Common myeloid progenitor, CD34-positive (primary cell): ENCODE data around the gene INTS2.
A peak's percentile ranks its signal among the peaks of the same experiment; 100 is the strongest.
"Not testable (repeated sequence)": the region's sequence is repeated elsewhere in the genome, so short reads cannot be mapped to it uniquely, and the experiment has no call there.

Source experiments
- CTCF ChIA-PET: fragments of 350-600 bp; sonication (Branson Sonifier 250); formaldehyde crosslinking; loops from one replicate; lab custom pipeline; 2021; ENCODE audit warnings: antibody characterized with exemption; lab: Charles Lee
- POLR2A ChIA-PET: fragments of 350-600 bp; sonication (Branson Sonifier 250); formaldehyde crosslinking; loops from one replicate; lab custom pipeline; 2021; ENCODE audit warnings: antibody characterized with exemption; lab: Charles Lee
- DNase-seq, 3 donors: peaks; one replicate each; pipeline versions ENCODE4 v3.0.0 to v3.0.0-alpha.2; 2013
- H3K27ac ChIP-seq, 2 experiments: 1 replicate in 1 of 2; 2 replicates in 1 of 2; pipeline ENCODE4 v1.7.0; 2013; ENCODE audit warnings: inconsistent platforms in 2 of 2, low read length in 2 of 2, mild to moderate bottlenecking in 2 of 2, low read depth in 1 of 2, moderate library complexity in 1 of 2; ENCODE audit not compliant: severe bottlenecking in 2 of 2, insufficient read depth in 1 of 2, poor library complexity in 1 of 2
- H3K27me3 ChIP-seq, 5 experiments: replicated peaks in 2 of 5; 1 replicate in 3 of 5; 2 replicates in 2 of 5; pipeline versions ENCODE4 v1.6.1 to v1.7.0; 2013; ENCODE audit warnings: low read length in 4 of 5, mild to moderate bottlenecking in 2 of 5, moderate library complexity in 2 of 5, inconsistent platforms in 1 of 5; ENCODE audit not compliant: insufficient read depth in 5 of 5, control insufficient read depth in 4 of 5
- H3K36me3 ChIP-seq, 4 experiments: 1 replicate in 2 of 4; 2 replicates in 2 of 4; pipeline versions ENCODE4 v1.6.1 to v1.7.0; 2013; ENCODE audit warnings: low read length in 3 of 4, control low read depth in 1 of 4, mild to moderate bottlenecking in 1 of 4; ENCODE audit not compliant: control insufficient read depth in 4 of 4, insufficient read depth in 4 of 4
- H3K4me1 ChIP-seq, 4 experiments: 1 replicate in 3 of 4; 2 replicates in 1 of 4; pipeline versions ENCODE4 v1.6.1 to v1.7.1; 2013; ENCODE audit warnings: low read length in 3 of 4, mild to moderate bottlenecking in 3 of 4, control low read depth in 1 of 4, inconsistent platforms in 1 of 4, moderate library complexity in 1 of 4; ENCODE audit not compliant: control insufficient read depth in 4 of 4, insufficient read depth in 4 of 4; ENCODE audit errors: control extremely low read depth in 1 of 4
- H3K4me3 ChIP-seq, 7 experiments: 1 replicate in 4 of 7; 2 replicates in 3 of 7; pipeline versions ENCODE4 v1.5.1 to v1.7.0; 2013; ENCODE audit warnings: mild to moderate bottlenecking in 7 of 7, low read length in 6 of 7, moderate library complexity in 6 of 7, inconsistent platforms in 2 of 7, low read depth in 2 of 7, control low read depth in 1 of 7; ENCODE audit not compliant: insufficient read depth in 4 of 7, control insufficient read depth in 1 of 7; ENCODE audit errors: extremely low read depth in 1 of 7
- H3K9me3 ChIP-seq, 5 experiments: 1 replicate in 4 of 5; 2 replicates in 1 of 5; pipeline versions ENCODE4 v1.6.1 to v1.7.1; 2013; ENCODE audit warnings: low read length in 4 of 5, mild to moderate bottlenecking in 2 of 5, inconsistent platforms in 1 of 5, low read depth in 1 of 5, moderate library complexity in 1 of 5; ENCODE audit not compliant: control insufficient read depth in 4 of 5, insufficient read depth in 2 of 5; ENCODE audit errors: control extremely low read depth in 1 of 5
- WGBS: methylation state at CpG from one replicate; pipeline ENCODE4 v1.1.5; 2013; ENCODE audit not compliant: insufficient coverage; 5-methylcytosine and 5-hydroxymethylcytosine counted together

The INTS2 gene

GRCh38 chr17:61869138-61869537 is 58.6 kb downstream of the INTS2 start:
- Histone ChIP-seq H3K9me3 (no peaks in the 10 kb centered on the region), H3K4me3 (no peak overlapping the region), H3K4me1 (peaks cover 0 to 3% (median under 1%) of the 10 kb centered on the region in 4 experiments), H3K27ac (no peak overlapping the region), H3K36me3 (peaks cover 9 to 47% (median 28%) of the 10 kb centered on the region in 4 experiments), H3K27me3 (no peaks in the 10 kb centered on the region)
- no CpG with 5 or more reads among the region's 3 CpGs for WGBS
- POLR2A ChIA-PET, result interaction anchor here (0.5 kb wide), 1 partner anchor 432 kb away, joined by 3 read pairs; no protein-coding TSS in a partner anchor
- CTCF ChIA-PET, result no interaction called here
- DNase-seq, result no peak

DNA sequence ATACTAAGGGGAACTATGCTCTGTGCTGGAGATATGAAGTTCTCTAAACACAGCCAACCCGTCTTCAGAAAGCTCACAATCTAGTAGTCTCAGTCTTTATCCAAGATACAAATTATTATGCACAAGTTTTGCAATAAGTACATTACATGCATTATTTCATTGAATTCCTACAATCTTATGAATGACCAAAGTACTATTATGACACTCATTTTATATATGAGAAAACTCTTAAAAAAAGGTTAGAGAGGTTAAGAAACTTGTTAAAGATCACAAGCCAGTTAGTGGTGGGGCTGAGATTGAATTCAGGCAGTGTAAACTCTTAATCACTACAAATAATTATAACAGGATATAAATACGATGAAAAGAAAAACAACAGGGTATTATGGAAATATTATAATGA is 59.7 kb downstream of the INTS2 start:
- H3K9me3 ChIP-seq, result no peaks in the 10 kb centered on the region
- peaks cover 9 to 41% (median 26%) of the 10 kb centered on the region in 4 experiments for H3K36me3 ChIP-seq
- POLR2A ChIA-PET, result no interaction called here
- WGBS, result no CpG with 5 or more reads among the region's 2 CpGs
- CTCF ChIA-PET, result no interaction called here
- no peak for DNase-seq
- no peak overlapping the region for H3K4me3 ChIP-seq
- H3K4me1 ChIP-seq, result peaks cover 0 to 8% (median 6%) of the 10 kb centered on the region in 4 experiments
- no peak overlapping the region for H3K27ac ChIP-seq
- no peaks in the 10 kb centered on the region for H3K27me3 ChIP-seq

GRCh38 chr17:61867033-61867432 is 60.7 kb downstream of the INTS2 start:
- CTCF ChIA-PET, result no interaction called here
- no peak for DNase-seq

GRCh38 chr17:61863801-61864126 is 64.0 kb downstream of the INTS2 start:
- H3K36me3 ChIP-seq, result peaks cover 0 to 15% (median 8%) of the 10 kb centered on the region in 4 experiments
- H3K4me3 ChIP-seq, result peak overlapping the region in 6 of 7 experiments; percentile 80 to 99 (median 98)
- POLR2A ChIA-PET, result no interaction called here
- no peaks in the 10 kb centered on the region for H3K9me3 ChIP-seq
- H3K27ac ChIP-seq, result peak overlapping the region; percentile 62 to 87
- no peaks in the 10 kb centered on the region for H3K27me3 ChIP-seq
- no peak for DNase-seq
- WGBS, result under 1% methylated on average over 7 of the region's 8 CpGs
- H3K4me1 ChIP-seq, result peaks cover 10 to 32% (median 25%) of the 10 kb centered on the region in 4 experiments
- CTCF ChIA-PET, result no interaction called here

More at GRCh38 chr17:61867033-61867432, 60.7 kb downstream of the INTS2 start:
- no peak overlapping the region for H3K4me3 ChIP-seq
- H3K27ac ChIP-seq, result no peak overlapping the region
- peaks cover 5 to 15% (median 13%) of the 10 kb centered on the region in 4 experiments for H3K4me1 ChIP-seq
- POLR2A ChIA-PET, result no interaction called here
- H3K36me3 ChIP-seq, result peaks cover 7 to 37% (median 23%) of the 10 kb centered on the region in 4 experiments
- no peaks in the 10 kb centered on the region for H3K9me3 ChIP-seq
- H3K27me3 ChIP-seq, result no peaks in the 10 kb centered on the region

DNA sequence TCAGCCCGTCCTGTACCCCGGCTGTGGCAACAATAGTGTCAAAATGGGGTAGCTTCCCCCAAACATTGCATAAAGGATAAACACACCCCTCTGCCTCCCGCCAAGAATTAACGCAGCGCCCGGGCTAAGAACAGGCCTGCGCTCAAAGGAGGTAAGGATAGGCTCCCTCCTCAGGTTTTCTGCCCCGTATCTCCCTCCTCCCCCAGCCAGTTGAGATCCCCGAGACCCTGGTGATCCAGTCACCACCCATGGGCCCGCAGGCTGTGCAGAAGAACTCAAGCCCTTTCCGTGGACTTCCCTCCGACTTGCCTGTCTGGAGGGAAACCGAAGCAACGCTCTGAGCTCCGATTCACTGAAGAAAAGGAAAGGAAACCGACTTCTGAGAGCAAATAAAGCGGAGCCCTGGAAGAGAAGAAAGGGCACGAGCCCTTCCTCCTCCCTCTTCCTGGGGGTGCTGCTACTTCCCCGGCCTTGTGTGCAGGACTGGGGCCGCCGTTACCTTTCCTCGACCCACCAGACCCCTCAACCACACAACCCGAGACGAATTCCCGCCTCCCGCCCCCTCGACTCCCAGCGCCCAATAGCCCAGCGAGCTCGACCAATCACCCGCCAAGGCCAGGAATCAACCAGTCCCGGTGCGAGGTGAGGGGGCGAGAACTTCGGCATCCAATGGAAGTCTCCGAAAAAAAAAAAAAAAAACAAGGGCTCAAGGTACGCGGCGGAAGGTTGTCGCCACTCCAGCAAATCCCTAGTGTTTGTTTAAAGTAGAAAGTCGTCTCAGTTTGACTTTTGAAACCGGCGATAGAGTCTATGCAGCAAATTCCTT is 64.6 kb downstream of the INTS2 start, which contains the start of gene BRIP1:
TSS of gene BRIP1 (minus strand) at position 554 of the 826 bp plus-strand sequence. CDS start 1,989 bp downstream, outside the sequence.
- peaks cover 0 to 18% (median 6%) of the 10 kb centered on the region in 4 experiments for H3K36me3 ChIP-seq
- CTCF ChIA-PET, result interaction anchor here (0.8 kb wide), 1 partner anchor 451 kb away, joined by 3 read pairs; no protein-coding TSS in a partner anchor
- H3K4me3 ChIP-seq, result peak within 1 kb of the TSS; percentile 80 to 99 (median 97)
- no peaks in the 10 kb centered on the region for H3K9me3 ChIP-seq
- DNase-seq, result peak; percentile 93 to 97 (median 97)
- H3K4me1 ChIP-seq, result peaks cover 10 to 32% (median 25%) of the 10 kb centered on the region in 4 experiments
- H3K27ac ChIP-seq, result peak within 1 kb of the TSS; percentile 62 to 87
- POLR2A ChIA-PET, result no interaction called here
- no peaks in the 10 kb centered on the region for H3K27me3 ChIP-seq
- WGBS, result 0% methylated on average over 28 of the region's 43 CpGs

DNA sequence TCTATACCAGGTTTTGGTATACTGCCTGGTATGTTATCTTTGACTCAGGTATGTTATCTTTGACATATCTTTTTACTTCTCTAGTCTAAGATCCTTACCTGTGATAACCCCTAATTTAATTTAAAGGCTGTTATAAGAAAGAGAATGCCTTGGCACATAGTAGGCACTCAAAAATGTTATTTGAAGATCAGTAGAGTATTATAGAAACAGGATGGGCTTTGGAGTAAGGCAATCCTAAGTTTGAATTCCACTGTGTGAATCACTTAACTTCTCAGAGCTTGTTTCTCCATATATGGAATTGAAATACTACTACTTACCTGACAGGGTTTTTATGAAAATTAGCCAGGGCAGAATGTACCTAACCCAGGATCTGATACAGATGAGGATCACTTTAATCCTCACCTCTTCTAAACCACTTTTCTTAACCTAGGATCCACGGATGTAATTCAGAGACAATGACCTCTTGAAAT is 65.6 kb downstream of the INTS2 start:
- Histone ChIP-seq H3K36me3 (peaks cover 0 to 11% (median 4%) of the 10 kb centered on the region in 4 experiments), H3K4me3 (peak overlapping the region in 6 of 7 experiments; percentile 80 to 99 (median 98)), H3K9me3 (no peaks in the 10 kb centered on the region), H3K4me1 (peaks cover 10 to 32% (median 25%) of the 10 kb centered on the region in 4 experiments), H3K27me3 (no peaks in the 10 kb centered on the region), H3K27ac (peak overlapping the region in 1 of 2 experiments; percentile 87)
- CTCF ChIA-PET, result interaction anchor here (1.1 kb wide), 1 partner anchor 20 kb away, joined by 3 read pairs; no protein-coding TSS in a partner anchor
- WGBS, result 50% methylated on average over 1 of the region's 1 CpG
- peak in 1 of 3 donors; percentile 4 for DNase-seq
- POLR2A ChIA-PET, result no interaction called here

DNA sequence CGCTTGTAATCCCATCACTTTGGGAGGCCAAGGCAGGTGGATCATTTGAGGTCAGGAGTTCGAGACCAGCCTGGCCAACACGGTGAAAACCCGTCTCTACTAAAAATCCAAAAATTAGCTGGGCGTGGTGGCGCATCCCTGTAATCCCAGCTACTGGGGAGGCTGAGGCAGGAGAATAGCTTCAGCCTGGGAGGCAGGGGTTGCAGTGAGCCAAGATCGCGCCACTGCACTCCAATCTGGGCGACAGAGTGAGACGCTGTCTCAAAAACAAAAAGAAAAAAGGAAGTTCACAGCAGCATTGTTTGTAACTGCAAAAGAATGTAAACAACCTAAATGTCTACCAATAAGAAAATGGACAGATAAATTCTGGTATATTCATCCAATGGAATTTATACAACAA is 67.4 kb downstream of the INTS2 start:
- H3K27ac ChIP-seq, CTCF ChIA-PET, H3K9me3 ChIP-seq, POLR2A ChIA-PET, H3K27me3 ChIP-seq, DNase-seq: not testable (repeated sequence)
- WGBS, result 92% methylated on average over 9 of the region's 10 CpGs
- peaks cover 10 to 32% (median 25%) of the 10 kb centered on the region in 4 experiments for H3K4me1 ChIP-seq
- H3K4me3 ChIP-seq, result peak overlapping the region in 1 of 7 experiments; percentile 7
- H3K36me3 ChIP-seq, result peaks cover 0 to 19% (median 10%) of the 10 kb centered on the region in 4 experiments
